A549 (cell line): ENCODE results near the gene KCNQ1. TPM values are rescaled to one million over a fixed set of nuclear protein-coding genes. Genes with fewer than 3 reads are reported as not detected.

Source experiments
- ATAC-seq, 2 experiments: fragments of 200-7000 bp in 1 of 2; fragments of >200 bp in 1 of 2; cut with Nextera tagmentation in 1 of 2; cut with Tn5 transposase in 1 of 2; 3 replicates each; pipeline versions ENCODE4 v1.8.0 to v1.9.1; 2018 to 2020; ENCODE audit warnings: mild to moderate bottlenecking in 1 of 2, moderate library complexity in 1 of 2
- CTCF ChIA-PET: fragments of 300-600 bp; sonication (Branson Sonifier 250); formaldehyde crosslinking; extraction: SDS; loops from one replicate; lab custom pipeline; 2021; ENCODE audit warnings: antibody characterized with exemption, inconsistent platforms; lab: Yijun Ruan, JAX
- POLR2A ChIA-PET: fragments of 350-600 bp; formaldehyde crosslinking; extraction: SDS; loops from one replicate; lab custom pipeline; 2021; ENCODE audit warnings: antibody characterized with exemption, inconsistent platforms; lab: Yijun Ruan, JAX
- DNase-seq, 2 experiments: peaks; one replicate each; pipeline versions ENCODE4 v3.0.0 to v3.0.0-alpha.2; 2011 to 2016; ENCODE audit warnings: low read depth in 1 of 2, low spot score in 1 of 2
- FAIRE-seq: peaks from 2 replicates; lab custom pipeline; 2011; peaks lifted over from hg19 to GRCh38; lab: Jason Lieb, UNC
- H3K27ac ChIP-seq, 2 experiments: fragments of >200 bp; sonication (Bioruptor Twin); formaldehyde crosslinking; 3 replicates each; pipeline ENCODE4 v1.5.1; 2016 to 2017
- H3K4me1 ChIP-seq: fragments of >200 bp; sonication (Bioruptor Twin); formaldehyde crosslinking; 3 replicates; pipeline ENCODE4 v1.6.1; 2016
- H3K4me2 ChIP-seq: fragments of >200 bp; sonication (Bioruptor Twin); formaldehyde crosslinking; 3 replicates; pipeline ENCODE4 v1.6.1; 2016
- H3K4me3 ChIP-seq: fragments of >200 bp; sonication (Bioruptor Twin); formaldehyde crosslinking; 3 replicates; pipeline ENCODE4 v1.5.1; 2016
- H3K9me3 ChIP-seq: fragments of >200 bp; sonication (Bioruptor Twin); formaldehyde crosslinking; 3 replicates; pipeline ENCODE4 v1.6.1; 2016
- CEBPB ChIP-seq, 2 experiments: fragments of >200 bp in 1 of 2; sonication (Bioruptor Twin) in 1 of 2; formaldehyde crosslinking in 1 of 2; IDR thresholded peaks; 2 replicates each; pipeline ENCODE4 v1.6.1; 2012 to 2016
- EHF ChIP-seq: fragments of 250-450 bp; sonication (Bioruptor Pico); IDR thresholded peaks from 2 replicates; pipeline ENCODE4 v1.5.0; 2020; ENCODE audit warnings: mild to moderate bottlenecking
- FOSL2 ChIP-seq, 2 experiments: fragments of 450-650 bp in 1 of 2; fragments of >200 bp in 1 of 2; sonication (Bioruptor Twin) in 1 of 2; formaldehyde crosslinking; IDR thresholded peaks; 2 replicates each; pipeline versions ENCODE4 v1.5.0 to v1.6.1; 2016 to 2020; ENCODE audit warnings: mild to moderate bottlenecking in 1 of 2, moderate library complexity in 1 of 2
- FOXS1 ChIP-seq: fragments of 250-450 bp; sonication (Bioruptor Pico); IDR thresholded peaks from 2 replicates; pipeline ENCODE4 v1.5.0; 2020; ENCODE audit warnings: mild to moderate bottlenecking, moderate library complexity
- GATA3 ChIP-seq: IDR thresholded peaks from 2 replicates; pipeline ENCODE4 v1.6.1; 2012; ENCODE audit warnings: borderline replicate concordance
- JUN ChIP-seq, 2 experiments: fragments of >200 bp; sonication (Bioruptor Twin); formaldehyde crosslinking; IDR thresholded peaks; 2 replicates in 1 of 2; 3 replicates in 1 of 2; pipeline ENCODE4 v1.6.1; 2016 to 2017
- MAZ ChIP-seq: fragments of 150-350 bp; IDR thresholded peaks from 2 replicates; pipeline ENCODE4 v1.6.1; 2014; ENCODE audit warnings: antibody characterized with exemption, low read depth, low read length, borderline replicate concordance
- PHF8 ChIP-seq: fragments of 200-600 bp; sonication (generic); IDR thresholded peaks from 2 replicates; pipeline ENCODE4 v1.6.1; 2016; ENCODE audit warnings: low read depth, mild to moderate bottlenecking, antibody characterized with exemption, moderate library complexity, borderline replicate concordance
- POLR2A ChIP-seq: IDR thresholded peaks from 2 replicates; pipeline ENCODE4 v1.6.1; 2012; ENCODE audit warnings: mild to moderate bottlenecking, low read length
- POLR2AphosphoS2 ChIP-seq: conservative IDR thresholded peaks from 2 replicates; pipeline ENCODE4 v1.6.1; 2012; ENCODE audit warnings: low read length, improper control_type of control experiment, inconsistent platforms
- RAD21 ChIP-seq, 2 experiments: fragments of >200 bp in 1 of 2; sonication (Bioruptor Twin) in 1 of 2; formaldehyde crosslinking in 1 of 2; IDR thresholded peaks in 1 of 2; conservative IDR thresholded peaks in 1 of 2; 2 replicates in 1 of 2; 3 replicates in 1 of 2; pipeline ENCODE4 v1.6.1; 2012 to 2018; ENCODE audit warnings: inconsistent platforms in 1 of 2
- SMC3 ChIP-seq: fragments of >200 bp; sonication (Bioruptor Twin); formaldehyde crosslinking; IDR thresholded peaks from 3 replicates; pipeline ENCODE4 v1.6.1; 2018; ENCODE audit warnings: inconsistent platforms
- TP53 ChIP-seq: fragments of 250-450 bp; sonication (Bioruptor Pico); IDR thresholded peaks from 2 replicates; pipeline ENCODE4 v1.5.0; 2021; ENCODE audit warnings: mild to moderate bottlenecking, moderate library complexity
- WGBS: methylation state at CpG from one replicate; pipeline ENCODE4 v1.1.6; 2017; ENCODE audit errors: missing lambda C conversion rate; 5-methylcytosine and 5-hydroxymethylcytosine counted together
- polyA plus RNA-seq, 4 experiments: library from polyadenylated mRNA; depleted of rRNA in 3 of 4; stranded (reverse); fragments of >200 nt; fragmentation: RNase III in 1 of 4; extraction: RNeasy Plus Mini Kit Qiagen cat#74134 plus additional on column Dnase treatment in 1 of 4; gene quantifications; 2 replicates in 3 of 4; 3 replicates in 1 of 4; pipeline ENCODE4 v1.2.3, GENCODE V29; 2011 to 2017
- TF ChIP-seq, protein P1 (sequence below): fragments of >200 bp; sonication (Bioruptor Twin); formaldehyde crosslinking; IDR thresholded peaks from 3 replicates; pipeline ENCODE4 v1.6.1; 2016
- TF ChIP-seq, protein P2 (sequence below): IDR thresholded peaks from 2 replicates; pipeline ENCODE4 v1.6.1; 2012
- TF ChIP-seq, protein P3 (sequence below): IDR thresholded peaks from 2 replicates; pipeline ENCODE4 v1.6.1; 2012; ENCODE audit warnings: low read depth, borderline replicate concordance
- TF ChIP-seq, protein P4 (sequence below): fragments of >200 bp; sonication (Bioruptor Twin); formaldehyde crosslinking; IDR thresholded peaks from 3 replicates; pipeline ENCODE4 v1.5.1; 2016
- TF ChIP-seq, protein P5 (sequence below): IDR thresholded peaks from 2 replicates; pipeline ENCODE4 v1.6.1; 2012
- TF ChIP-seq, protein P6 (sequence below): fragments of 150-350 bp; IDR thresholded peaks from 2 replicates; pipeline ENCODE4 v1.6.1; 2014; ENCODE audit warnings: low read depth, mild to moderate bottlenecking, low read length
- TF ChIP-seq, protein P7 (sequence below): fragments of 250-450 bp; sonication (Bioruptor Pico); IDR thresholded peaks from 2 replicates; pipeline ENCODE4 v1.5.0; 2020; ENCODE audit warnings: low read depth, mild to moderate bottlenecking, moderate library complexity

KCNQ1 gene
- polyA plus RNA-seq, 2 of the 4 experiments (the other 2 are of a cell fraction), result 0.14 to 0.17 TPM

DNA sequence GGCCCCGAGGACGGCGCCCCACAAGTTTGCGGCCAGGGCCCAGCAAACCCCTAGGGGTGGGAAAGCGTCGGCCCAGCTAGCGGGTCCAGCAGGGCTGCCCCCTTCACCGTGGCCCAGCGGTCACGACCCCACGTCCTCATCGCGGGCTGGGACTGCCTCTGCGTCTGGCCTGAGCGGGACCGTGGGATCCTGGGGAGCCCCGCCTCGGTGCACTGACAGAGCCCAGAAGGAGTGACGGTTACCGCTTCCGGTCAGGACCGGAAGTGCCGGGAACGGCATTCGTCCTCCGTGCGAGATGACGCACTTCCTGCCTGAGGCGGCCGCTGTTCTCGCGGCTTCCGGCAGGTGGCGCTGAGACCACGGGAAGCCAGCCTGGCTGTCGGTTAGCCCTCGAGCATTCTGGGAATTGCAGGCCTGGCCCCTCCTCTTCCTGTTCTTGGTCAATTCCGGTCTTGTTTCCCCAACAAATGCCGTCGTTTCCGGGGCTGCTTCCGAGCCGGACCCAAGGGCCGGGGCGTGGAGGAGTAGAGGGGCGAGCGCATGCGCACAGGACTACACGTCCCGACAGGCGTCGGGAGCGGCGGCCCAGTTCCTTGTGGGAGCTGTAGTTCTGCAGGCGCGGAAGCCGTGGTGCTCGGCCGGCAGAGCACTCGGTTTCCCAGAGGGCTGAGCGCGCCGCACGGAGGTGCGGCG lies 44.6 kb upstream of the KCNQ1 start, which contains the start of gene TSSC4:
Gene TSSC4, plus strand, starts transcription at position 682 of the 693 bp plus-strand sequence. CDS start 1,884 bp downstream, outside the sequence.
- POLR2A ChIA-PET, result interaction anchor here (0.5 to 2.0 kb wide), 7 partner anchors 10 to 1475 kb away, joined by 3 to 26 read pairs (median 3); partner anchors contain the start of genes AP2A2, CD81 and KCNQ1OT1
- Histone ChIP-seq H3K4me1 (peaks cover 16% of the 10 kb centered on the region), H3K4me3 (peak within 1 kb of the TSS; percentile 100), H3K9me3 (no peaks in the 10 kb centered on the region), H3K4me2 (peak within 1 kb of the TSS; percentile 98), H3K27ac (peak within 1 kb of the TSS; percentile 97 to 98)
- DNase-seq (peak; percentile 99 to 100), ATAC-seq (peak; percentile 86 to 93), FAIRE-seq (peak; percentile 97)
- TF ChIP-seq EHF (CRISPR knock-in tag) (no peak), MAZ (peak; percentile 79; the same call in 1 of the 2 replicates), GATA3 (peak; percentile 28; the same call in 1 of the 2 replicates), POLR2A (peak; percentile 89), RAD21 (conservative IDR thresholded peaks at IDR 0.05 in 1 of 2, IDR thresholded peaks at IDR 0.05 in 1 of 2) (peak; percentile 60 to 66), JUN (IDR thresholded peaks at IDR 0.05) (peak; percentile 21 to 95; a peak in 4 of 5 replicates), FOXS1 (CRISPR knock-in tag) (no peak), TP53 (CRISPR knock-in tag) (peak; percentile 75), PHF8 (peak; percentile 88), SMC3 (peak; percentile 51; the same call in 2 of the 3 replicates), FOSL2 (IDR thresholded peaks at IDR 0.05) (no peak), FOSL2 (CRISPR knock-in tag; IDR thresholded peaks at IDR 0.05) (peak; percentile 47), POLR2AphosphoS2 (no peak; the same call in none of the 2 replicates), CEBPB (IDR thresholded peaks at IDR 0.05) (peak in 1 of 2 experiments; percentile 43; a peak in 1 of 4 replicates)
- TF ChIP-seq, protein P1, sequence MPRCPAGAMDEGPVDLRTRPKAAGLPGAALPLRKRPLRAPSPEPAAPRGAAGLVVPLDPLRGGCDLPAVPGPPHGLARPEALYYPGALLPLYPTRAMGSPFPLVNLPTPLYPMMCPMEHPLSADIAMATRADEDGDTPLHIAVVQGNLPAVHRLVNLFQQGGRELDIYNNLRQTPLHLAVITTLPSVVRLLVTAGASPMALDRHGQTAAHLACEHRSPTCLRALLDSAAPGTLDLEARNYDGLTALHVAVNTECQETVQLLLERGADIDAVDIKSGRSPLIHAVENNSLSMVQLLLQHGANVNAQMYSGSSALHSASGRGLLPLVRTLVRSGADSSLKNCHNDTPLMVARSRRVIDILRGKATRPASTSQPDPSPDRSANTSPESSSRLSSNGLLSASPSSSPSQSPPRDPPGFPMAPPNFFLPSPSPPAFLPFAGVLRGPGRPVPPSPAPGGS, result peak; percentile 76; the same call in 1 of the 3 replicates
- TF ChIP-seq, protein P2, sequence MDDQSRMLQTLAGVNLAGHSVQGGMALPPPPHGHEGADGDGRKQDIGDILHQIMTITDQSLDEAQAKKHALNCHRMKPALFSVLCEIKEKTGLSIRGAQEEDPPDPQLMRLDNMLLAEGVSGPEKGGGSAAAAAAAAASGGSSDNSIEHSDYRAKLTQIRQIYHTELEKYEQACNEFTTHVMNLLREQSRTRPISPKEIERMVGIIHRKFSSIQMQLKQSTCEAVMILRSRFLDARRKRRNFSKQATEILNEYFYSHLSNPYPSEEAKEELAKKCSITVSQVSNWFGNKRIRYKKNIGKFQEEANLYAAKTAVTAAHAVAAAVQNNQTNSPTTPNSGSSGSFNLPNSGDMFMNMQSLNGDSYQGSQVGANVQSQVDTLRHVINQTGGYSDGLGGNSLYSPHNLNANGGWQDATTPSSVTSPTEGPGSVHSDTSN, result peak; percentile 52
- TF ChIP-seq, protein P3, sequence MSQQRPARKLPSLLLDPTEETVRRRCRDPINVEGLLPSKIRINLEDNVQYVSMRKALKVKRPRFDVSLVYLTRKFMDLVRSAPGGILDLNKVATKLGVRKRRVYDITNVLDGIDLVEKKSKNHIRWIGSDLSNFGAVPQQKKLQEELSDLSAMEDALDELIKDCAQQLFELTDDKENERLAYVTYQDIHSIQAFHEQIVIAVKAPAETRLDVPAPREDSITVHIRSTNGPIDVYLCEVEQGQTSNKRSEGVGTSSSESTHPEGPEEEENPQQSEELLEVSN, result peak; percentile 50; the same call in 1 of the 2 replicates
- TF ChIP-seq, protein P4, sequence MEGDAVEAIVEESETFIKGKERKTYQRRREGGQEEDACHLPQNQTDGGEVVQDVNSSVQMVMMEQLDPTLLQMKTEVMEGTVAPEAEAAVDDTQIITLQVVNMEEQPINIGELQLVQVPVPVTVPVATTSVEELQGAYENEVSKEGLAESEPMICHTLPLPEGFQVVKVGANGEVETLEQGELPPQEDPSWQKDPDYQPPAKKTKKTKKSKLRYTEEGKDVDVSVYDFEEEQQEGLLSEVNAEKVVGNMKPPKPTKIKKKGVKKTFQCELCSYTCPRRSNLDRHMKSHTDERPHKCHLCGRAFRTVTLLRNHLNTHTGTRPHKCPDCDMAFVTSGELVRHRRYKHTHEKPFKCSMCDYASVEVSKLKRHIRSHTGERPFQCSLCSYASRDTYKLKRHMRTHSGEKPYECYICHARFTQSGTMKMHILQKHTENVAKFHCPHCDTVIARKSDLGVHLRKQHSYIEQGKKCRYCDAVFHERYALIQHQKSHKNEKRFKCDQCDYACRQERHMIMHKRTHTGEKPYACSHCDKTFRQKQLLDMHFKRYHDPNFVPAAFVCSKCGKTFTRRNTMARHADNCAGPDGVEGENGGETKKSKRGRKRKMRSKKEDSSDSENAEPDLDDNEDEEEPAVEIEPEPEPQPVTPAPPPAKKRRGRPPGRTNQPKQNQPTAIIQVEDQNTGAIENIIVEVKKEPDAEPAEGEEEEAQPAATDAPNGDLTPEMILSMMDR, result peak; percentile 91
- TF ChIP-seq, protein P5, sequence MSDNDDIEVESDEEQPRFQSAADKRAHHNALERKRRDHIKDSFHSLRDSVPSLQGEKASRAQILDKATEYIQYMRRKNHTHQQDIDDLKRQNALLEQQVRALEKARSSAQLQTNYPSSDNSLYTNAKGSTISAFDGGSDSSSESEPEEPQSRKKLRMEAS, result peak; percentile 77; the same call in 1 of the 2 replicates
- TF ChIP-seq, protein P6, sequence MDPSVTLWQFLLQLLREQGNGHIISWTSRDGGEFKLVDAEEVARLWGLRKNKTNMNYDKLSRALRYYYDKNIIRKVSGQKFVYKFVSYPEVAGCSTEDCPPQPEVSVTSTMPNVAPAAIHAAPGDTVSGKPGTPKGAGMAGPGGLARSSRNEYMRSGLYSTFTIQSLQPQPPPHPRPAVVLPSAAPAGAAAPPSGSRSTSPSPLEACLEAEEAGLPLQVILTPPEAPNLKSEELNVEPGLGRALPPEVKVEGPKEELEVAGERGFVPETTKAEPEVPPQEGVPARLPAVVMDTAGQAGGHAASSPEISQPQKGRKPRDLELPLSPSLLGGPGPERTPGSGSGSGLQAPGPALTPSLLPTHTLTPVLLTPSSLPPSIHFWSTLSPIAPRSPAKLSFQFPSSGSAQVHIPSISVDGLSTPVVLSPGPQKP, result 0 out of 2 replicates have a peak, but pooled peaks have one; percentile 45
- TF ChIP-seq, protein P7, sequence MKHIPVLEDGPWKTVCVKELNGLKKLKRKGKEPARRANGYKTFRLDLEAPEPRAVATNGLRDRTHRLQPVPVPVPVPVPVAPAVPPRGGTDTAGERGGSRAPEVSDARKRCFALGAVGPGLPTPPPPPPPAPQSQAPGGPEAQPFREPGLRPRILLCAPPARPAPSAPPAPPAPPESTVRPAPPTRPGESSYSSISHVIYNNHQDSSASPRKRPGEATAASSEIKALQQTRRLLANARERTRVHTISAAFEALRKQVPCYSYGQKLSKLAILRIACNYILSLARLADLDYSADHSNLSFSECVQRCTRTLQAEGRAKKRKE (CRISPR knock-in tag), result no peak
- CTCF ChIA-PET, result interaction anchor here (0.6 to 31.0 kb wide), 25 partner anchors 9 to 1415 kb away, joined by 3 to 903 read pairs (median 5); partner anchors contain the start of genes C11orf21 and TSPAN32
- WGBS, result under 1% methylated on average over 33 of the region's 66 CpGs
